HG03064 (cell line): Measurements from ENCODE around the gene MOV10L1.

Experiments
- ATAC-seq: cut with Tn5 transposase; IDR thresholded peaks from one replicate; pipeline ENCODE4 v1.9.1; 2021; ENCODE audit warnings: low read depth; ENCODE audit not compliant: unreplicated experiment

Gene MOV10L1

GRCh38 chr22:50089682-50090411 is at the start of gene MOV10L1:
TSS of gene MOV10L1 (plus strand) at chr22:50090006. CDS start at chr22:50090089, 83 bp downstream.
- no peak for ATAC-seq

DNA sequence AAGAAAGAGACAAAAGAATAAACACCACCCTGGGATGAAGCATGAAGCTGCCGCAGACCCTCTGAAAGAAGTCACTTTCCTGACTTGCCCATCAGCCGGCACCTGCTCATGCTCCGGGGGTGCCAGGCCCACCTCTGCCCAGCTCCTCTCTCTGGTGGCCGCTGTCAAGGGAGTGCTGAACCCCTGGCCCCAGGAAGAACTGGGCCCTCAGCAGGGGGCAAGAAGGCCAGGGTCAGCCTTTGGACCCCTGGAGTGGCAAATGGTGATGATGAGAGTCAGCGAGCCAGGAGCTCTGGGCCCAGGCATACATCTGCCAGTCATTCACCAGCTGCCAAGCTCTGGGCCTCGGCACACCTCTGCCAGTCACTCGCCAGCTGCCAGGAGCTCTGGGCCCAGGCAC is 49.1 kb upstream of the MOV10L1 start:
- ATAC-seq, result no peak

DNA sequence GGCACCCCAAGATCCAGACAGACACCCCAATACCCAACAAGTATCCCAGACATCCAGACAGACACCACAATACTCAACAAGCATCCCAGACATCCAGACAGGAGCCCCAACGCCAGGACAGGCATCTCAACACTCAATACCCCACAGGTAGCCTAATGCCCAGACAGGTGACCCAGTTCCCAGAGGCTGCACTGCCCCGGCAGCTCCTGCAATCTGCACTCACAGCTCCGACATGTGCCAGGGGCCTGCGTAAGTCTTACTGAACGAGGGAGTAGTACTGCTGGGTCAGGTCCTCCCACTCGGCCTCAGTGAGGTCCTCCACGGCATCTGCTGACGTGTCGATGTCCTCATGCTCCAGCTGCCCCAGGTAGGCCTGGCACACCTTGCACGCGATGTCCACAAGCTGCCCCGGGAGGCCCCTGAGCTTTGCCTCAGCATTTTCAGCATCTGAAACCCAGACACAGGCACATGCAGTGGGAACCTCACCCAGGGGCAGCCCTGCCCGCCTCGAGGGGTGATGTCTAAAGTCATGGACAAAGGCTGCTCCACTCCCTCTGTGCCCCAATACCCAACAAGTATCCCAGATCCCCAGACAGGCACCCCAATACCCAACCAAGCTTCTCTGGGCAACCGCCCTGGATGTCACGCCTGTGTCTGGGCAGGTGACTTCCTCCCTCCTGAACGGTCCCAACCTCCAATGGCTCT is 48.3 kb upstream of the MOV10L1 start:
- no peak for ATAC-seq

GRCh38 chr22:50044485-50045118 is 45.2 kb upstream of the MOV10L1 start:
- no peak for ATAC-seq

GRCh38 chr22:50045211-50046018 is 44.4 kb upstream of the MOV10L1 start:
- no peak for ATAC-seq

GRCh38 chr22:50046019-50046415 is 43.8 kb upstream of the MOV10L1 start:
- no peak for ATAC-seq

DNA sequence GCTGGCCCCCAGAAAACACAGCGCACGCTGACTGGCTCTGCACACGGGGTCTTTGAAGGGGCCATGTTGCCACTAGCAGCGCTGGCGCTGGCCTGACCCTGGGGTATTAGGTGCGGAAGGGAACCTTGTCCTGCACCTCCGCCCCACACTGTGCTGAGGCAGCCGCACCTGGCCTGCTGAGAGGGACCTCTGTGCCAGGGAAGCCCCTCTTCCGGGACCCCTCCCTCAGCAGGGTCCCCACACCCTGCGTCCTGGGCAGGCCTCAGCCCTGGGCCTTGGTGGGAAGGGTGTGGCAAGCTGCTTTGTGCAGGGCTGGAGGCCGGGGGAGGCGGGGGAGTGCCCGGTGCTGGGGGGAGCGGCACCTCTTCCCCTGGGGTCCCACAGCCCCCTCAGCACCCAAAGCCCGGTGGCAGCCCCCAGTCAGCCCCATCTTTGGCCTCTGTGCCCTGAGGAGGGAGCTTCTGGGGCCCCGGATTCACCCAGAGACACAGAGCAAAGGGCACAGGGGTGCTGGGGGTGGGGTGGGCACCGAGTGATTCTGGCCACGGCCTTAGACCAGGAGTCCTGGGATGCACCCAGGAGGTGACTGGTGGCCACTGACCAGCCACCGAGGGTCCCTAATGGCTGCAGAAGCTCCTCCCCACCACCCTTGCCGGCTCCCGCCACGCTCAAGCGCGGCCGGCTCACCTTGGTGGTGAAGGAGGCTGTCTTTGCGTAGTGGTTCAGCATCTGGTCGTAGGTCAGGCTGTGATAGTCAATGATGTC is 43.1 kb upstream of the MOV10L1 start:
- ATAC-seq, result no peak

GRCh38 chr22:50047346-50047745 is 42.5 kb upstream of the MOV10L1 start:
- no peak for ATAC-seq

DNA sequence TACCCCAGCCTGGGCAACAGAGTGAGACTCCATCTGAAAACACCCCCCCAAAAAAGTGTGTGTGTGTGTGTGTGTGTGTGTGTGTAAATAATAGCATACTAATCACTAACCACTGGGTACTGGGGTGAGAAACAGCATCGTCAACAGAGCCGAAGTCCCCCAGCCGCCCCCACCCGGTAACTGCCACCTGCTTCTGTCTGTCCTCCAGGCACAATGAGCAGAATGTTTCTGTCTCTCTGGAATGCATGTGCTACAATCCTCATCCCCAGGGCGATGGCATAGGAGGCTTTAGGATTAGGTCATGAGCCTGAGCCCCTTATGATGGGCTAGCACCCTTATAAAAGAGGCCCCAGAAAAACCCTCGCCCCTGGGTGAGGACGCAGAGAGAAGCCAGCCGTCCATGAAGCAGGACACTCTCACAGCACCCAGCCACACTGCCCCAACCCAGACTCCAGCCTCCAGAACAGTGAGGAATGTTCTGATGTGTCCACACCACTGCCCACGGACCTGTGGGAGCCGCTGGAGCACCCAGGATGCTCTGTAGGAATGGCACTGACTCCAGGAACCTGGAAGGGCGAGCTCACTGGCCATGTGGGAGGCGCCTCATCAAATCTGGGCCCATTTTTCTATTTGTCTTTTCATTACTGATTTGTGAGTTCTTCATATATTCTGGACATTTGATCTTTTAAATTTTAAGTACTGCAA is 41.6 kb upstream of the MOV10L1 start:
- ATAC-seq, result no peak

GRCh38 chr22:50048836-50049235 is 41.0 kb upstream of the MOV10L1 start:
- ATAC-seq, result no peak

- no peak for ATAC-seq
Observed at GRCh38 chr22:50049299-50050195, 40.3 kb upstream of the MOV10L1 start.

DNA sequence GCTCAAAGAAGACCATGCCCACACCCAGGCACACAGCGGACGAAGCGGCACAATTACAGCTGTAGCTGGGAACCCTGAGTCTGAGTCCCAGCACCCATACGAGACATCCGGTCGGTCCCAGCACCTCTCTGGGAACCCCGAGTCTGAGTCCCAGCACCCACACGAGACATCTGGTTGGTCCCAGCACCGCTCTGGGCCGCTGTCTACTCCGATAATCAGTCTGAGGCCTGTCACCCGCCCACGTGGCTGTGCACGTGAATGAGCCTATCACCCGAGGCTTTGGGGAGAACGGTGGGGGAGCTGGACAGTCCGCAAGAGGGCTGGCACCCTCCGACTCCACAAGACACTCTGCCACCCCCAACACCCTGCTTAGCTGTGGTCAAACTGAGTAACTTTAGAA is 37.9 kb upstream of the MOV10L1 start:
- ATAC-seq, result no peak

- no peak for ATAC-seq
Observed at GRCh38 chr22:50053861-50054260, 35.9 kb upstream of the MOV10L1 start.

- ATAC-seq, result no peak
Observed at GRCh38 chr22:50056214-50056972, 33.4 kb upstream of the MOV10L1 start.

GRCh38 chr22:50057278-50058060 is 32.3 kb upstream of the MOV10L1 start:
- no peak for ATAC-seq

GRCh38 chr22:50058061-50058905 is 31.5 kb upstream of the MOV10L1 start, which contains the start of gene TTLL8:
TSS of gene TTLL8 (minus strand) at chr22:50058298.
- ATAC-seq, result no peak
